Cerebellar nuclear complex (tissue), 1 donor: Measurements from ENCODE around the gene PLD4.
"Not testable (repeated sequence)": the region's sequence is repeated elsewhere in the genome, so short reads cannot be mapped to it uniquely, and the experiment has no call there.

Experiments used
- DNase-seq, 2 experiments: peaks; one replicate each; lab custom pipeline; 2025; lab: John Stamatoyannopoulos, UW

The PLD4 gene

GRCh38 chr14:104924421-104925213, at the start of gene PLD4:
TSS of gene PLD4 (plus strand) at chr14:104924879. CDS start at chr14:104927141, 2,262 bp downstream.
- DNase-seq = no peak

- no peak for DNase-seq
Observed at GRCh38 chr14:104875412-104875751, 49.3 kb upstream of the PLD4 start.

GRCh38 chr14:104875811-104876210, 48.9 kb upstream of the PLD4 start:
- no peak for DNase-seq

- DNase-seq = no peak
Observed at GRCh38 chr14:104876251-104876699, 48.4 kb upstream of the PLD4 start.

- DNase-seq = no peak
Observed at GRCh38 chr14:104877066-104877805, 47.4 kb upstream of the PLD4 start.

GRCh38 chr14:104877806-104878550, 46.7 kb upstream of the PLD4 start:
- no peak for DNase-seq

GRCh38 chr14:104878582-104878981, 46.1 kb upstream of the PLD4 start:
- DNase-seq = peak; percentile 49 to 89

- DNase-seq = no peak
Observed at GRCh38 chr14:104879201-104879982, 45.3 kb upstream of the PLD4 start.

- no peak for DNase-seq
Observed at GRCh38 chr14:104879983-104880565, 44.6 kb upstream of the PLD4 start.

GRCh38 chr14:104880584-104881210, 44.0 kb upstream of the PLD4 start:
- DNase-seq = no peak

- DNase-seq = no peak
Observed at GRCh38 chr14:104881369-104881979, 43.2 kb upstream of the PLD4 start.

GRCh38 chr14:104882325-104882973, 42.2 kb upstream of the PLD4 start:
- no peak for DNase-seq

- no peak for DNase-seq
Observed at GRCh38 chr14:104882991-104883660, 41.6 kb upstream of the PLD4 start.

GRCh38 chr14:104883681-104884361, 40.9 kb upstream of the PLD4 start:
- DNase-seq = no peak

GRCh38 chr14:104884381-104884780, 40.3 kb upstream of the PLD4 start:
- not testable (repeated sequence) for DNase-seq

GRCh38 chr14:104885031-104885972, 39.4 kb upstream of the PLD4 start:
- no peak for DNase-seq

GRCh38 chr14:104885973-104886689, 38.5 kb upstream of the PLD4 start:
- no peak for DNase-seq
